ENCODE data around the gene HIPK2. TPM values are rescaled to one million over a fixed set of nuclear protein-coding genes. Genes with fewer than 3 reads are reported as not detected.

The HIPK2 gene
- total and polyA plus RNA-seq, 2 of the 4 experiments (the other 2 are of a cell fraction): 22.0 to 27.1 TPM

GRCh38 chr7:139744768-139745677 lies 32.8 kb downstream of the HIPK2 start (continued):
- no peak for TF ChIP-seq CTCF (conservative IDR thresholded peaks at IDR 0.05; ENCODE audit: low read depth, low read length)

All from IMR-90 (cell line).